Esophagus muscularis mucosa (tissue), 3 donors: Measurements from ENCODE around the gene KIAA0825.

Experiments used
- POLR2AphosphoS5 ChIP-seq, 2 donors: sonication (generic); formaldehyde crosslinking; IDR thresholded peaks; one replicate each; pipeline ENCODE4 v1.6.1; 2017; ENCODE audit warnings: antibody characterized with exemption in 2 of 2
- TF ChIP-seq, protein P1 (sequence below), 3 experiments: fragments of 200-600 bp in 2 of 3; fragments of 450-650 bp in 1 of 3; sonication (generic) in 2 of 3; IDR thresholded peaks; one replicate each; pipeline ENCODE4 v1.5.1; 2017 to 2019; ENCODE audit warnings: antibody characterized with exemption in 3 of 3, mild to moderate bottlenecking in 2 of 3, moderate library complexity in 1 of 3

DNA sequence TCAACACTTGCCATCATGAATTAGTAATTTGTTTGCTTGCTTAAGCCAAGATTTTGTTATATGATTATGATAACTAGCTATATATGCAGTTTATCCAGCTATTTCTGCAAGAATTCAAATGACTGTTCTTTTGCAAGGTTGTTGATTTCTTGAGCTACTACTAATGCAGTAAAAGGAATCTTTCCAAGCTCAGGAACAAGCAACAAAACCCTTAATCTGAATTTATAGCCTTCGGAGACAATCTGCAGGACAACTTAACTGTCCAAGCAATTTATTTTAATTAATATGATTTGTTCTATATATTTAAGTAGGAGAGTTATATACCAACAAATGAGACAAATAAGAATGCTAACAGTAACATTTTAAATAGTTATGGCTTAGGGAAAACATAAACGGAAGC lies 450.3 kb downstream of the KIAA0825 start:
- TF ChIP-seq, protein P1, sequence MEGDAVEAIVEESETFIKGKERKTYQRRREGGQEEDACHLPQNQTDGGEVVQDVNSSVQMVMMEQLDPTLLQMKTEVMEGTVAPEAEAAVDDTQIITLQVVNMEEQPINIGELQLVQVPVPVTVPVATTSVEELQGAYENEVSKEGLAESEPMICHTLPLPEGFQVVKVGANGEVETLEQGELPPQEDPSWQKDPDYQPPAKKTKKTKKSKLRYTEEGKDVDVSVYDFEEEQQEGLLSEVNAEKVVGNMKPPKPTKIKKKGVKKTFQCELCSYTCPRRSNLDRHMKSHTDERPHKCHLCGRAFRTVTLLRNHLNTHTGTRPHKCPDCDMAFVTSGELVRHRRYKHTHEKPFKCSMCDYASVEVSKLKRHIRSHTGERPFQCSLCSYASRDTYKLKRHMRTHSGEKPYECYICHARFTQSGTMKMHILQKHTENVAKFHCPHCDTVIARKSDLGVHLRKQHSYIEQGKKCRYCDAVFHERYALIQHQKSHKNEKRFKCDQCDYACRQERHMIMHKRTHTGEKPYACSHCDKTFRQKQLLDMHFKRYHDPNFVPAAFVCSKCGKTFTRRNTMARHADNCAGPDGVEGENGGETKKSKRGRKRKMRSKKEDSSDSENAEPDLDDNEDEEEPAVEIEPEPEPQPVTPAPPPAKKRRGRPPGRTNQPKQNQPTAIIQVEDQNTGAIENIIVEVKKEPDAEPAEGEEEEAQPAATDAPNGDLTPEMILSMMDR (IDR thresholded peaks at IDR 0.05), result no peak
- no peak for TF ChIP-seq POLR2AphosphoS5 (IDR thresholded peaks at IDR 0.05)
